ENCODE data around the gene DCLRE1A.

The DCLRE1A gene

DNA sequence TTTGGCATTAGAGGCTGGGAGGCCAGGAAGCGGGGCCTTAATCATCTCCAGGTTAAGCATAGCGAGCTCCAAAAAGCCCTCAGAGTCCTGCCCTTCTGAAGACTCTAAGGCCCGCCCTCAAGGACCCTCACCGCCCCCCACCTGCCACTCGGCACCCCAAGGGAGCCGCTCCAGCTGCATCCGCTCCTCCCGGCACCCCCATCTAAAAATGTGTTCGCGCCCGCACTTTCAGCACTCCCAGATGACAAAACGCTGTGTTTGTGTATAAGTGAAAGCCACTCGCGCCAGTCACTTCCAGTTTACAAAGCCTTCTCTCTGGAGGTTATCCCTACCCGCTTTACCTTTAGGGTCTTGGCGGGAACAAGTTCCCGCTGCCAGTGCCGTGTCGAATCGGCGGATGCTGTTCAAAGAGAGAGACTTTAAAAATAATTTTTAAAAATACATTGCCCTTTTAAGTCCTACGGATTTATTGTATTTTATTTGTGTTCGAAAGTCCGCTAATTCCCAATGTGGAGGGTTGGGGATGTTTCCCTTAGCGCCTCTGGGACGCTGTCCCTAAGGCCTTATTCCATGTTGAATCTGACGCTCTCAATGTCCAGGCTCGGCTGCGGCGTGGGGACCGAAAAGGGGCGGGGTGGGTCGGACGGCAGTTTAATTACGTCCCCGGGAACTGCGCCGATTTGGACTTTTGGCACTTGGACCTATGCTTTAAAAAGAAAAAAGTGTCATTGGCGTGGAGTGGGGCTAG is at the start of gene DCLRE1A, which contains the start of gene NHLRC2:
DCLRE1A (minus strand) TSS at position 70 of the 748 bp plus-strand sequence. CDS start 900 bp downstream, outside the sequence.
NHLRC2 (plus strand) TSS at position 649 of the 748 bp plus-strand sequence. CDS start 212 bp downstream, outside the sequence.
- peak; percentile 45 to 69 for DNase-seq (ENCODE audit: low read depth in 2 of 2)

DNA sequence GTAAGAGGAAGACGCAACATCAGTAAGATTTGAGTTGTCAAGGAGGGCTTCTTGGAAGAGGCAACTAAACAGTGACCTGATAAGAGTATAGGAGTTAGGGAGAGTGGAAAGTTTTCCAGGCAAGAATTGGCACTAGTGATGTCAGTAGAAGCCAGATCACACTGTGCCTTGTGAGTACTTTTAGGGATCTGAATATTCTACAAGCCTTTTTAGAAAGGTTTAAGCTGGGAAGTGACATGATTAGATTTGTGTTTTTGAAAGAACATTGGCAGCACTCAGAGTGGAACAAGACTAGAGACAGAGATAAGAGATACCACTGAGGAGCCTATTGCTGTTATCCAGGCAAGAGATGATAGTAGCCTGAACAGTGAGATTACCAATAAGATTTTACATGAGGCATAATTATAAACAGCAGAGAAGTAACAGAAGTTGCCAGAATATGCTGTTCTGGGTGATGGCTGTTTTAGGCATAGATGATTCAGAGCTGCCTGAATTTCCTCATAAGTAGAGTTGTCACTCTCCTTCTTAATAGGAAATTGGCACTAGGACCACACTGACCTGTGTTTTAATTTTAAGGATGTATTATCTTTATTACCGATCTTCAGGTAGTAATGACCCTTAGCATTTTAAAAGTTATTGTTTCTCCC is 46.2 kb upstream of the DCLRE1A start:
- DNase-seq (ENCODE audit: low read depth in 2 of 2), result no peak

DNA sequence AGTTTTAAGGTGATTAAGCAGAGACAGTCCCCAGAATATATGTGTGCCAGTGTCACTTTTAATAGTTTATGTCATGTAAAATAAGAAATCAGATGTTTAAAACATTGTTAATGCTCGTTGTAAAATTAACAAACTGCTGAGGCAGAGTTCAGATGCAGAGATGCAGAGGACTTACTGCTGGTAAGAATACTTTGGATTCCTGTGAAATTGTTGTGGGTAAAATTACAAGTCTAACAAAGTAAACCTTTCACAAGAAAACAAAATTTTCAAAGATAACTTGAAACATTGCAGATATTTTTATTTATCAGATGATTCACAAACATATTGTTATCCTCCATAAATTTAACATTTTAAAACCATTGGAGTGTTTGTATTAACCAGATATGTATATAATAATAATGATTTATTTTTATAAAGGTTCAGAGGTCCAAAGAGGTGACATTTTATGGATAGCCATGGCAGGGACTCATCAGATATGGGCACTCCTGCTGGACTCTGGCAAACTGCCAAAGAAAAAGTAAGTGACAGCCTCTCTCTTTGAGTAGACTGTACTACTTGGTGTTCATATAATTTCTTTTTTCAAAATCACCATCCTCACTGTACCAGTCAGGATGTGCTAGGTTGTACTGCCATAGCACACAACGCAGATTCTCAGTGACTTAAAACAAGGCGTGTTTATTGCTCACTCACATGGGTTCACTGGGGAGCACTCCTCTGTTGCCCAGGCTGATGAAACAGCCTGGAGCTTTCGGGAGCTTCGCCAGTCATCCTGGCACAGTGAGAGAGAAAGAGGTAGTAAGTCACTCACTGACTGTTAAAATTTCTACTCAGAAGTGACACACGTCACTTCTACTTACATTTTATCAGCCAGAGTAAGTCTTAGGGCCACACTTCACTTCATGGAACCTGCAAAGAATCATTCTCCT is 44.1 kb upstream of the DCLRE1A start:
- no peak for DNase-seq (ENCODE audit: low read depth in 2 of 2)

GRCh38 chr10:113895018-113895417 is 41.1 kb upstream of the DCLRE1A start:
- DNase-seq (ENCODE audit: low read depth in 2 of 2), result no peak

DNA sequence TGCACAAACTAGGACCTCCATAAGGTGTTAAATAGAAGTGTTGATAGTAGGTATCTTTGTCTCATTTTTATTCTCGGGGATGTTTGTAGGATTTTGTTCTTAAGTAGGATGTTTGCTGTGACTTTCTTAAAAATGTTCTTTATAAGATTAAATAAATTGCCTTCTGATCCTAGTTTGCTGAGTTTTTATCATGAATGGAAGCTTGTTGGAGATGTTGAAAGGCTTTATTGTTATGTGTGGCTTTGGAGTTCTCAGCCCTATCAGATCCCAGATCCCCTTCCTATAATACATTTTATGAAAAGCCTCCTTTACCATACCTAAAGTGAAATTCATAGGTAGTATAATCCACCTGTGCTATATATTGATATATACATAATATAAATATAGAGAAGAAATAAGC is 40.7 kb upstream of the DCLRE1A start:
- DNase-seq (ENCODE audit: low read depth in 2 of 2), result no peak

- DNase-seq (ENCODE audit: low read depth in 2 of 2), result no peak
Measured at GRCh38 chr10:113893570-113893969, 39.7 kb upstream of the DCLRE1A start.

DNA sequence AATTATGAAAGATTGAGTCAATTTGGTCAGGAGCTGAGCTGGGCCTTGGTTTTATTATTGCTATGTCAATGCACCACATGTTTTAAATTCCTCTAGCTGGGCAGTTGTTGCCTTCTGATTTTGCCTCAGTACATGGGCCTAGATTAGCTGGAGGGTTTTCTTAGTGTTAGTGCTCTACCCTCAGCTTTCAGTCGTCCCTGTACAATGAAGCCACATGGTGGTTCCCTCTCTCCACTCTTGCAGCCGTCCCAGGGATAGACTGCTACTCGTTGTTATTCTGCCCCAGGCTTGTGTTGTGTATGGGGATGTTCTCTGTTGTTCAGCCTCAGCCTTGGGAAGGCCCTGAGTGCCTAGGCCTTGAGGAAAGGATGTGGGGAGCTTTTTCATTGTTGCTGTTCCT is 37.6 kb upstream of the DCLRE1A start:
- DNase-seq (ENCODE audit: low read depth in 2 of 2), result no peak

DNA sequence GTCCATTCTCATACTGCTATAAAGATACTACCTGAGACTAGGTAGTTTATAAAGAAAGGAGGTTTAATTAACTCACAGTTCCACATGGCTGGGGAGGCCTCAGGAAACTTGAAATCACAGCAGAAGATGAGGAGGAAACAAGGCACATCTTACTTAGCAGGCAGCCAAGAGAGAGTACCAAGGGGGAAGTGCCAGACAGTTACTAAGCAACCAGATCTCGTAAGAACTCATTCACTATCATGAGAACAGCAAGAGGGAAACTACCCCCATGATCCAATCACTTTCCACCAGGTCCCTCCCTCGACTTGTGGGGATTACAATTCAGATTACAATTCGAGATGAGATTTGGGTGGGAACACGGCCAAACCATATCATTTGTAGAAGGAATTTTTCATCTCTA is 36.9 kb upstream of the DCLRE1A start:
- no peak for DNase-seq (ENCODE audit: low read depth in 2 of 2)

- DNase-seq (ENCODE audit: low read depth in 2 of 2), result no peak
Measured at GRCh38 chr10:113889911-113890310, 36.0 kb upstream of the DCLRE1A start.

DNA sequence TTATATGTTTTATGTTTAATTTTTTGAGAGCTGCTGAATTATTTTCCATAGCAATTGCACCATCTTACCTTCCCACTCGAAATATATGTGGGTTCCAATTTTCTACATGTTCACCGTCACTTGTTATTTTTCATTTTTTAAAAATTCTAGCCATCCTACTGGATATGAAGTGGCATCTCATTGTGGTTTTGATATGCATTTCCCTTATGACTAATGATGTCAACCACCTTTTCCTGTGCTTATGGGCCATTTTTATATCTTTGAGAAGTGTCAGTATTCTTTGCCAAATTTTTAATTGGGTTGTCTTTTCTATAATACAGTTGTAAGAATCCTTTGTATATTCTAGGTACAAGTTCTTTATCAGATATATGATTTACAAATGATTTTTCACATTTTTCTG is 28.4 kb upstream of the DCLRE1A start:
- no peak for DNase-seq (ENCODE audit: low read depth in 2 of 2)

DNA sequence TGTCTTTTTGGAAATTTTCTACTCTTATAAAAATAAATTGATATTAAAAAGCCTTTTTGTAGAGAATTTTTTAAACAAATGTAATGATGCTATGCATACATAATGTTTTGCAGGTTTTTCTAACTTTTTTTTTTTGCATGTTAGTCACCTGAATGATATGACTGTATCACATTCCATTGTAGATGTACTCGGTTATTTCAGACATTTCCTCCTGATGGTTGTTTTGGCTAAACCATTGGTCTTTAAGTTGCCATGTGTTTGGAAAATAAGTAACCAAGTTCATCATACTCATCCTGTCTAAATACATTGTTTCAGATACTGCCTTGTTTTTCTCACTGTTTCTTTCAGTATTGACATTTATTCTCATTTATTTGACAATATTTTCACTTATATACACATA is 26.4 kb upstream of the DCLRE1A start:
- no peak for DNase-seq (ENCODE audit: low read depth in 2 of 2)

- no peak for DNase-seq (ENCODE audit: low read depth in 2 of 2)
Measured at GRCh38 chr10:113879691-113880090, 25.8 kb upstream of the DCLRE1A start.

- no peak for DNase-seq (ENCODE audit: low read depth in 2 of 2)
Measured at GRCh38 chr10:113876461-113876860, 22.6 kb upstream of the DCLRE1A start.

- no peak for DNase-seq (ENCODE audit: low read depth in 2 of 2)
Measured at GRCh38 chr10:113875212-113875611, 21.3 kb upstream of the DCLRE1A start.

GRCh38 chr10:113872139-113873030 is 18.5 kb upstream of the DCLRE1A start:
- DNase-seq (ENCODE audit: low read depth in 2 of 2), result no peak

GRCh38 chr10:113869789-113870188 is 15.9 kb upstream of the DCLRE1A start:
- DNase-seq (ENCODE audit: low read depth in 2 of 2), result no peak

GRCh38 chr10:113867904-113868303 is 14.0 kb upstream of the DCLRE1A start:
- DNase-seq (ENCODE audit: low read depth in 2 of 2), result no peak

GRCh38 chr10:113866551-113867394 is 12.9 kb upstream of the DCLRE1A start:
- no peak for DNase-seq (ENCODE audit: low read depth in 2 of 2)

- no peak for DNase-seq (ENCODE audit: low read depth in 2 of 2)
Measured at GRCh38 chr10:113865901-113866300, 12.0 kb upstream of the DCLRE1A start.

DNA sequence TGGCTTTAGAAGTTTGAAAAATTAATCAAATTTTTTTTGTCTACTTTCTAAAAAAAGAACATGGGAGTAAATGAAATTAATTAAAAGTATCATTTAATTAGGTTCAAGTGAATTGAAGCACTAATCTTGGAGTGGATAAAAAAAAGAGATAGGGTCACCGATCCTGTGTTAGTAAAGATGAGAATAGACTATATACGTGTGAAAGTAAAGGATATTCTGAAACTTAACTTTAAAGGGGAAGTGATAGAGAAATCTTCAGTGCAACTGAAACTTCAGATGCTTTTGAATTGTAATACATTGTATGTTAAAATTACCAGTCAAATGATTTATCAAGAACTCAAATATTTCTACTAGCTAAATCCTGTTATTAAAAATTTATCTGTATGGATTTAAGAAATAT is 5.4 kb upstream of the DCLRE1A start:
- no peak for DNase-seq (ENCODE audit: low read depth in 2 of 2)
